Measurements from ENCODE around the gene CCDC9.

DNA sequence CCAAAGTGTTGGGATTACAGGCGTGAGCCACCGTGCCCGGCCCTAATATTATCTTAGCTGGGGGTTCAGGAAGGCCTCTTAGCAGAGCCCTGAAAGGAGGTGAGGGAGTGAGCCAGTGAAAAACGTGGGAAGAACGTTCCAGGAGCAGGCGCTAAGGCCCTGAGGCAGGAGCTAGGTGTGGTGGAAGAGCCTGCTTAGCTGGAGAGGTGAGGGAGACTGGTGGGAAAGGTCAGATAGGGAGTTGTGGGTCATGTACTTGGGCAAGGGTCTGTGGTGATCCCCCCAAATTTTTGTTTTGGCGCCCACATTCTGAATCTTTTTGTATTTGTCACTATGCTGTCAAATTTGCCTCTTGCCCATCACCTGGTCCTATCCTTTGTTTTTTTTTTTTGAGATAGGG is 13.3 kb downstream of the CCDC9 start:
- no peak for TF ChIP-seq POLR2A (IDR thresholded peaks at IDR 0.05; ENCODE audit: low read length)
- TF ChIP-seq GATA1 (IDR thresholded peaks at IDR 0.05; ENCODE audit: low read depth, low read length) = no peak

Measured in erythroblast (primary cell).